GM12874 (cell line): Measurements from ENCODE around the gene COA7.

ENCODE experiments used
- CTCF ChIP-seq: IDR thresholded peaks from 2 replicates; pipeline ENCODE4 v1.5.1; 2011; ENCODE audit warnings: low read depth, mild to moderate bottlenecking, control low read depth, low read length, moderate library complexity; ENCODE audit not compliant: insufficient read depth

Gene COA7

GRCh38 chr1:52697795-52698674 is at the start of gene COA7:
Gene COA7 (minus strand): TSS chr1:52698347. CDS start chr1:52698326, 21 bp downstream.
- TF ChIP-seq CTCF, result no peak

- no peak for TF ChIP-seq CTCF
These were observed 49.3 kb upstream of the COA7 start for GRCh38 chr1:52747450-52747849.

- no peak for TF ChIP-seq CTCF
These were observed 48.0 kb upstream of the COA7 start for GRCh38 chr1:52746189-52746588.

GRCh38 chr1:52741259-52741658 is 43.1 kb upstream of the COA7 start:
- TF ChIP-seq CTCF, result no peak

DNA sequence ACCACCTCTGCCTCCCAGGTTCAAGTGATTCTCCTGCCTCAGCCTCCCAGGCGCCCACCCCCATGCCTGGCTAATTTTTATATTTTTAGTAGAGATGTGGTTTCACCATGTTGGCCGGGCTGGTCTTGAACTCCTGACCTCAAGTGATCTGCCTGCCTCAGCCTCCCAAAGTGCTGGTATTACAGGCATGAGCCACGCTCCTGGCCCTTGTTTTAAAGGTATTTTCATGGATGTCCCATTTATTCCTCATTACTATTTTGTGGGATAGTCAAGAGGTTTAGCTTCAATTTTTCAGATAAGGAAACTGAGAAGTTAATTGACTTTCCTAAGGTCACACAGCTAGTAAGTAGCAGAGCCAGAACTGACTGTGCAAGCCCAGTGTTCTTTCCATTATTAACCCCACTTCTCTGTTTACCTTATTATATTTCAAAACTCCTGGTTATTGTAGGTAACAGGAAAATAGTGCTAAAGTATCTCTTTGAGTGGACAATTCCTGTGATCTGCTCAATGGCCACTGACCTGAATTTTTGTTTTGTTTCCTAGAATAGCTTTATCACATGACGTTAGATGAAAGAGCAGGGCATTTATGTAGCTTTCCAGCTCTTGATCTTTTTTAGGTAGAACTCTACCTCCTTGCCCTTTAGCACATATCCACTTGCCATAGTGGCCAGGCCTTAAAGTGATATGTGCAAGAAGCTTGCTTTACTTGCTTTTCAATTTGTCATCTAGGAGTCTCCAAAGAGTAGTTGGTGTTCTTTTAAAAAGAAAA is 41.7 kb upstream of the COA7 start:
- TF ChIP-seq CTCF, result no peak

GRCh38 chr1:52738893-52739292 is 40.7 kb upstream of the COA7 start:
- TF ChIP-seq CTCF, result no peak

DNA sequence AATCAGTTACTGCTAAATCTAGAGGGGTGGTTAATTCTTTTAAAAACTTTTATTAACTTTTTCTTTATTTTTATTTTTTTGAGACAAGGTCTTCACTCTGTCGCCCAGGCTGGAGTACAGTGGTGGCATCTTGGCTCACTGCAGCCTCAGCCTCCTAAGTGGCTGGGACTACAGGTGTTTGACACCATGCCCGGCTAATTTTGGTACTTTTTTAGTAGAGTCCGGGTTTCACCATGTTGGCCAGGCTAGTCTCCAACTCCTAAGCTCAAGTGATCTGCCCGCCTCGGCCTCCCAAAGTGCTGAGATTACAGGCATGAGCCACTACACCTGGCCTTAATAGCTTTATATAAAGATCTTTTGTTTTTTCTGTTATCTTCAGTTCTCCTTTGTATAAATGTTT is 40.0 kb upstream of the COA7 start:
- TF ChIP-seq CTCF, result no peak
